ENCODE measurements around the gene CTNNBIP1. TPM values are rescaled to one million over a fixed set of nuclear protein-coding genes. Genes with fewer than 3 reads are reported as not detected.

The CTNNBIP1 gene
- polyA plus RNA-seq, 1 of the 3 experiments (the other 2 are of a cell fraction) = 57.6 TPM

DNA sequence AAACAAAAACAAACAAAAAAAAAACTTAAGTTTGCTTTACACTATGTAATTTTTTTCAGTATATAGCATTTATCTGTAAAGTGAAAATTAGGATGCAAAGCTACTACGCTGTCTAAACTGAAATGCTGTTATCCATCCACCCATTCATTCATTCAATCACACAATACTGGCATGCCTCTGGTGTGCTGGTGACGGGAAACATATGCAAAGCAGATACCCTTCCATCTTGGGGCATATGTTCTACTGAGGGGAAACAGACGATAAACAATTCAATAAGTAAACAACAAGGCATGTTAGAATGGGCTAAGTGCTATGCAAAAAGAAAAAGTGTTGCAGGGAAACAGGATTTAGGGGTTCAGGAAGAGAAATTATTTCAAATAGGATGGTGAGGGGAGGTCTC lies 89.5 kb downstream of the CTNNBIP1 start:
- ChIA-PET POLR2A (no interaction called here), CTCF (interaction anchor here (0.7 to 1.3 kb wide), 3 partner anchors 48 to 201 kb away, joined by 3 to 4 read pairs (median 4); no protein-coding TSS in a partner anchor)
- Histone ChIP-seq H2AFZ (ENCODE audit: low read depth) (no peak overlapping the region), H3K79me2 (ENCODE audit: insufficient read depth) (peaks cover 75% of the 10 kb centered on the region), H3K9me3 (no peaks in the 10 kb centered on the region), H3K9ac (no peak overlapping the region), H3K27ac (ENCODE audit: low read depth in 2 of 2, low read length in 1 of 2) (no peak overlapping the region), H3K4me1 (ENCODE audit: control insufficient read depth in 1 of 2, insufficient read depth in 2 of 2, low read depth in 1 of 2, low read length in 1 of 2) (peaks cover 0 to 20% of the 10 kb centered on the region in 2 experiments; a peak in 3 of 4 replicates), H3F3A (replicated peaks; ENCODE audit: insufficient read depth) (peaks cover 24% of the 10 kb centered on the region), H3K9me2 (no peaks in the 10 kb centered on the region), H4K20me1 (ENCODE audit: insufficient read depth) (peaks cover 25% of the 10 kb centered on the region), H3K27me3 (ENCODE audit: insufficient read depth) (no peaks in the 10 kb centered on the region), H3K4me2 (no peak overlapping the region), H3K4me3 (ENCODE audit: low read depth in 2 of 2, low read length in 1 of 2) (no peak overlapping the region), H3K36me3 (replicated peaks in 1 of 2; ENCODE audit: control insufficient read depth in 1 of 2, insufficient read depth in 2 of 2, low read length in 1 of 2) (peaks cover 0 to 5% of the 10 kb centered on the region in 2 experiments)
- WGBS (ENCODE audit: low lambda C conversion rate) = 90% methylated on average over 3 of the region's 3 CpGs
- no peak for DNase-seq
- TF ChIP-seq FOXJ3 (CRISPR knock-in tag; IDR thresholded peaks at IDR 0.05) = no peak
- TF ChIP-seq NFIC (IDR thresholded peaks at IDR 0.05; ENCODE audit: borderline replicate concordance) = no peak
- TF ChIP-seq, protein P1, sequence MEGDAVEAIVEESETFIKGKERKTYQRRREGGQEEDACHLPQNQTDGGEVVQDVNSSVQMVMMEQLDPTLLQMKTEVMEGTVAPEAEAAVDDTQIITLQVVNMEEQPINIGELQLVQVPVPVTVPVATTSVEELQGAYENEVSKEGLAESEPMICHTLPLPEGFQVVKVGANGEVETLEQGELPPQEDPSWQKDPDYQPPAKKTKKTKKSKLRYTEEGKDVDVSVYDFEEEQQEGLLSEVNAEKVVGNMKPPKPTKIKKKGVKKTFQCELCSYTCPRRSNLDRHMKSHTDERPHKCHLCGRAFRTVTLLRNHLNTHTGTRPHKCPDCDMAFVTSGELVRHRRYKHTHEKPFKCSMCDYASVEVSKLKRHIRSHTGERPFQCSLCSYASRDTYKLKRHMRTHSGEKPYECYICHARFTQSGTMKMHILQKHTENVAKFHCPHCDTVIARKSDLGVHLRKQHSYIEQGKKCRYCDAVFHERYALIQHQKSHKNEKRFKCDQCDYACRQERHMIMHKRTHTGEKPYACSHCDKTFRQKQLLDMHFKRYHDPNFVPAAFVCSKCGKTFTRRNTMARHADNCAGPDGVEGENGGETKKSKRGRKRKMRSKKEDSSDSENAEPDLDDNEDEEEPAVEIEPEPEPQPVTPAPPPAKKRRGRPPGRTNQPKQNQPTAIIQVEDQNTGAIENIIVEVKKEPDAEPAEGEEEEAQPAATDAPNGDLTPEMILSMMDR (IDR thresholded peaks at IDR 0.05) = no peak
- no peak for TF ChIP-seq FOSL2 (IDR thresholded peaks at IDR 0.05; ENCODE audit: borderline replicate concordance, low read depth)
- no peak for TF ChIP-seq JUND (IDR thresholded peaks at IDR 0.05)
- TF ChIP-seq NRF1 (IDR thresholded peaks at IDR 0.05; ENCODE audit: low read depth, low read length) = no peak
- TF ChIP-seq RAD21 (IDR thresholded peaks at IDR 0.05; ENCODE audit: low read length) = no peak
- no peak for TF ChIP-seq MEF2A (IDR thresholded peaks at IDR 0.05; ENCODE audit: borderline replicate concordance, low read depth)
- no peak for TF ChIP-seq ELF1 (IDR thresholded peaks at IDR 0.05)

DNA sequence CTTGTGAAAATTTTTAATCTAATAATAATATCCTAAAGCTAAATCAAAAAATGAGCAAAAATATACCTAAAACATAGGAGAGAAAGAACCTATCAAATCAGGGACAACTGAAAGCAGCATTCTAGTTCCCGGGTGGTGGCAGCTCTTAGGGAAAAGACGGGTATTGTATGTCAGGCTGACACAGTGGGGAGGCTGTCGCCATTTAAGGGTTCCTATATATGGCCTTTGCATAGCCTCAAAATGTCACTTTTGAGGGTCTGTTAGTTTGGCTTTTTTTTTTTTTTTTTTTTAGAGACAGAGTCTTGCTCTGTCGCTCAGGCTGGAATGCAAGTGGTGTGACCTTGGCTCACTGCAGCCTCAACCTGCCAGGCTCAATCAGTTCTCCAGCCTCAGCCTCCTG lies 92.3 kb downstream of the CTNNBIP1 start:
- H3K4me2 ChIP-seq = no peak overlapping the region
- no peak overlapping the region for H2AFZ ChIP-seq (ENCODE audit: low read depth)
- H3K9me3 ChIP-seq = no peaks in the 10 kb centered on the region
- peaks cover 0 to 5% of the 10 kb centered on the region in 2 experiments for H3K36me3 ChIP-seq (replicated peaks in 1 of 2; ENCODE audit: control insufficient read depth in 1 of 2, insufficient read depth in 2 of 2, low read length in 1 of 2)
- H3K4me3 ChIP-seq (ENCODE audit: low read depth in 2 of 2, low read length in 1 of 2) = no peak overlapping the region
- peaks cover 0 to 7% of the 10 kb centered on the region in 2 experiments; a peak in 3 of 4 replicates for H3K4me1 ChIP-seq (ENCODE audit: control insufficient read depth in 1 of 2, insufficient read depth in 2 of 2, low read depth in 1 of 2, low read length in 1 of 2)
- ChIA-PET CTCF (interaction anchor here (0.9 kb wide), 1 partner anchor 33 kb away, joined by 3 read pairs; no protein-coding TSS in a partner anchor), POLR2A (interaction anchor here (0.6 kb wide), 1 partner anchor 191 kb away, joined by 3 read pairs; no protein-coding TSS in a partner anchor)
- H3K79me2 ChIP-seq (ENCODE audit: insufficient read depth) = peaks cover 100% of the 10 kb centered on the region
- TF ChIP-seq RXRA (IDR thresholded peaks at IDR 0.05; ENCODE audit: borderline replicate concordance, low read depth) (no peak), EP300 (IDR thresholded peaks at IDR 0.05; ENCODE audit: borderline replicate concordance in 1 of 2, low read depth in 1 of 2, low read length in 1 of 2) (no peak), TEAD4 (IDR thresholded peaks at IDR 0.05; ENCODE audit: borderline replicate concordance, insufficient read depth) (no peak)
- no peaks in the 10 kb centered on the region for H3K27me3 ChIP-seq (ENCODE audit: insufficient read depth)
- H3K9me2 ChIP-seq = no peaks in the 10 kb centered on the region
- H3K27ac ChIP-seq (ENCODE audit: low read depth in 2 of 2, low read length in 1 of 2) = no peak overlapping the region
- no peak for DNase-seq
- H4K20me1 ChIP-seq (ENCODE audit: insufficient read depth) = peaks cover 25% of the 10 kb centered on the region
- 98% methylated on average over 4 of the region's 4 CpGs for WGBS (ENCODE audit: low lambda C conversion rate)
- peaks cover 13% of the 10 kb centered on the region for H3F3A ChIP-seq (replicated peaks; ENCODE audit: insufficient read depth)
- H3K9ac ChIP-seq = no peak overlapping the region

Data from SK-N-SH (cell line).